A673 (cell line): ENCODE measurements around the gene CDKN1A.

ENCODE experiments used
- CTCF ChIP-seq: fragments of 300-800, 200-600 bp; sonication (generic); conservative IDR thresholded peaks from 2 replicates; pipeline ENCODE4 v1.5.1; 2017; ENCODE audit warnings: low read depth, mild to moderate bottlenecking, antibody characterized with exemption, low read length, moderate library complexity, mixed read lengths
- EZH2 ChIP-seq: fragments of 200-600 bp; sonication (generic); IDR thresholded peaks from 2 replicates; pipeline ENCODE4 v1.6.1; 2017; ENCODE audit warnings: borderline replicate concordance, low read depth, mild to moderate bottlenecking, mixed read lengths, antibody characterized with exemption, low read length; ENCODE audit not compliant: poor library complexity, severe bottlenecking

- TF ChIP-seq CTCF (no peak), EZH2 (no peak)
Observed at GRCh38 chr6:36699348-36699747, 20.8 kb downstream of the CDKN1A start.
